Stomach smooth muscle (tissue), 2 donors: ENCODE data around the gene AVPR2.

ENCODE experiments used
- H3K27ac ChIP-seq: one replicate; pipeline ENCODE4 v1.7.0; 2013; ENCODE audit warnings: mild to moderate bottlenecking, low read length, inconsistent platforms
- H3K27me3 ChIP-seq, 2 donors: one replicate each; pipeline ENCODE4 v1.7.0; 2013; ENCODE audit warnings: low read length in 2 of 2; ENCODE audit not compliant: insufficient read depth in 2 of 2, control insufficient read depth in 1 of 2
- H3K36me3 ChIP-seq, 2 donors: one replicate each; pipeline ENCODE4 v1.7.0; 2013; ENCODE audit warnings: low read length in 2 of 2; ENCODE audit not compliant: control insufficient read depth in 2 of 2, insufficient read depth in 2 of 2
- H3K4me1 ChIP-seq: one replicate; pipeline ENCODE4 v1.7.0; 2013; ENCODE audit warnings: low read length; ENCODE audit not compliant: control insufficient read depth, insufficient read depth
- H3K4me3 ChIP-seq, 2 donors: one replicate each; pipeline ENCODE4 v1.7.0; 2013; ENCODE audit warnings: low read length in 2 of 2
- H3K9ac ChIP-seq, 2 donors: one replicate each; pipeline ENCODE4 v1.7.0; 2013; ENCODE audit warnings: low read length in 2 of 2, mild to moderate bottlenecking in 1 of 2
- H3K9me3 ChIP-seq, 2 donors: one replicate each; pipeline ENCODE4 v1.7.0; 2013; ENCODE audit warnings: low read length in 2 of 2; ENCODE audit not compliant: control insufficient read depth in 2 of 2
- donor health status: healthy.
- donor health status: Pancreatic carcinoma.

Gene AVPR2

GRCh38 chrX:153865321-153865580, 39.2 kb upstream of the AVPR2 start:
- Histone ChIP-seq H3K27me3 (peaks cover 0 to 17% of the 10 kb centered on the region in 2 donors), H3K27ac (no peak overlapping the region), H3K4me1 (peaks cover 4% of the 10 kb centered on the region)

GRCh38 chrX:153865685-153866084, 38.8 kb upstream of the AVPR2 start:
- peaks cover 4% of the 10 kb centered on the region for H3K4me1 ChIP-seq
- H3K4me3 ChIP-seq = no peak overlapping the region
- peaks cover 0 to 20% of the 10 kb centered on the region in 2 donors for H3K27me3 ChIP-seq
- no peaks in the 10 kb centered on the region for H3K9me3 ChIP-seq
- H3K9ac ChIP-seq = no peak overlapping the region
- no peaks in the 10 kb centered on the region for H3K36me3 ChIP-seq
- H3K27ac ChIP-seq = no peak overlapping the region

More at GRCh38 chrX:153865321-153865580, 39.2 kb upstream of the AVPR2 start:
- no peaks in the 10 kb centered on the region for H3K36me3 ChIP-seq
- no peaks in the 10 kb centered on the region for H3K9me3 ChIP-seq
- no peak overlapping the region for H3K4me3 ChIP-seq
- H3K9ac ChIP-seq = no peak overlapping the region

- H3K27ac ChIP-seq = no peak overlapping the region
- no peaks in the 10 kb centered on the region for H3K36me3 ChIP-seq
- peaks cover 0 to 19% of the 10 kb centered on the region in 2 donors for H3K27me3 ChIP-seq
- no peak overlapping the region for H3K9ac ChIP-seq
- H3K9me3 ChIP-seq = no peaks in the 10 kb centered on the region
- no peak overlapping the region for H3K4me3 ChIP-seq
- H3K4me1 ChIP-seq = peaks cover 4% of the 10 kb centered on the region
These were observed 38.0 kb upstream of the AVPR2 start for GRCh38 chrX:153866302-153867019.

GRCh38 chrX:153867139-153867538, 37.3 kb upstream of the AVPR2 start:
- Histone ChIP-seq H3K27ac (no peak overlapping the region), H3K9me3 (no peaks in the 10 kb centered on the region)

GRCh38 chrX:153867671-153868070, 36.8 kb upstream of the AVPR2 start:
- Histone ChIP-seq H3K9me3 (no peaks in the 10 kb centered on the region), H3K9ac (no peak overlapping the region), H3K36me3 (no peaks in the 10 kb centered on the region), H3K27me3 (peaks cover 0 to 23% of the 10 kb centered on the region in 2 donors), H3K4me1 (peaks cover 1% of the 10 kb centered on the region), H3K4me3 (no peak overlapping the region), H3K27ac (no peak overlapping the region)

More at GRCh38 chrX:153867139-153867538, 37.3 kb upstream of the AVPR2 start:
- Histone ChIP-seq H3K4me3 (no peak overlapping the region), H3K4me1 (peaks cover 4% of the 10 kb centered on the region), H3K9ac (no peak overlapping the region), H3K36me3 (no peaks in the 10 kb centered on the region), H3K27me3 (peaks cover 0 to 21% of the 10 kb centered on the region in 2 donors)

GRCh38 chrX:153868576-153869472, 35.6 kb upstream of the AVPR2 start:
- no peaks in the 10 kb centered on the region for H3K36me3 ChIP-seq
- H3K4me1 ChIP-seq = no peaks in the 10 kb centered on the region
- no peak overlapping the region for H3K9ac ChIP-seq
- H3K27me3 ChIP-seq = peaks cover 0 to 27% of the 10 kb centered on the region in 2 donors
- H3K4me3 ChIP-seq = no peak overlapping the region
- H3K9me3 ChIP-seq = no peaks in the 10 kb centered on the region
- H3K27ac ChIP-seq = no peak overlapping the region

- Histone ChIP-seq H3K9ac (no peak overlapping the region), H3K27me3 (peaks cover 0 to 27% of the 10 kb centered on the region in 2 donors), H3K27ac (no peak overlapping the region), H3K4me1 (no peaks in the 10 kb centered on the region), H3K36me3 (no peaks in the 10 kb centered on the region), H3K4me3 (no peak overlapping the region), H3K9me3 (no peaks in the 10 kb centered on the region)
These were observed 34.8 kb upstream of the AVPR2 start for GRCh38 chrX:153869473-153870287.

- Histone ChIP-seq H3K36me3 (no peaks in the 10 kb centered on the region), H3K9me3 (no peaks in the 10 kb centered on the region), H3K4me1 (no peaks in the 10 kb centered on the region), H3K27ac (no peak overlapping the region), H3K4me3 (no peak overlapping the region), H3K9ac (no peak overlapping the region), H3K27me3 (peaks cover 0 to 27% of the 10 kb centered on the region in 2 donors)
These were observed 34.2 kb upstream of the AVPR2 start for GRCh38 chrX:153870288-153870690.

GRCh38 chrX:153870791-153871360, 33.6 kb upstream of the AVPR2 start:
- no peaks in the 10 kb centered on the region for H3K36me3 ChIP-seq
- H3K9ac ChIP-seq = no peak overlapping the region
- peaks cover 0 to 27% of the 10 kb centered on the region in 2 donors for H3K27me3 ChIP-seq
- no peak overlapping the region for H3K4me3 ChIP-seq
- no peak overlapping the region for H3K27ac ChIP-seq
- no peaks in the 10 kb centered on the region for H3K4me1 ChIP-seq
- H3K9me3 ChIP-seq = no peaks in the 10 kb centered on the region

GRCh38 chrX:153871451-153871850, 33.0 kb upstream of the AVPR2 start:
- no peak overlapping the region for H3K4me3 ChIP-seq
- H3K9ac ChIP-seq = no peak overlapping the region
- no peaks in the 10 kb centered on the region for H3K4me1 ChIP-seq
- H3K9me3 ChIP-seq = no peaks in the 10 kb centered on the region
- H3K27ac ChIP-seq = no peak overlapping the region
- peaks cover 4 to 31% of the 10 kb centered on the region in 2 donors for H3K27me3 ChIP-seq
- H3K36me3 ChIP-seq = no peaks in the 10 kb centered on the region
